Retinal pigment epithelial cell (primary cell): ENCODE results near the gene BLOC1S2.

ENCODE experiments used
- DNase-seq: peaks from one replicate; pipeline ENCODE4 v3.0.0-alpha.2; 2010; ENCODE audit warnings: low read depth
- H3K4me3 ChIP-seq: 2 replicates; pipeline ENCODE4 v1.5.1; 2011; ENCODE audit warnings: mild to moderate bottlenecking, low read length, control low read depth, moderate library complexity
- TF ChIP-seq, protein P1 (sequence below): conservative IDR thresholded peaks from 2 replicates; pipeline ENCODE4 v1.5.1; 2011; ENCODE audit warnings: low read depth, low read length, control low read depth, inconsistent platforms

BLOC1S2 gene

DNA sequence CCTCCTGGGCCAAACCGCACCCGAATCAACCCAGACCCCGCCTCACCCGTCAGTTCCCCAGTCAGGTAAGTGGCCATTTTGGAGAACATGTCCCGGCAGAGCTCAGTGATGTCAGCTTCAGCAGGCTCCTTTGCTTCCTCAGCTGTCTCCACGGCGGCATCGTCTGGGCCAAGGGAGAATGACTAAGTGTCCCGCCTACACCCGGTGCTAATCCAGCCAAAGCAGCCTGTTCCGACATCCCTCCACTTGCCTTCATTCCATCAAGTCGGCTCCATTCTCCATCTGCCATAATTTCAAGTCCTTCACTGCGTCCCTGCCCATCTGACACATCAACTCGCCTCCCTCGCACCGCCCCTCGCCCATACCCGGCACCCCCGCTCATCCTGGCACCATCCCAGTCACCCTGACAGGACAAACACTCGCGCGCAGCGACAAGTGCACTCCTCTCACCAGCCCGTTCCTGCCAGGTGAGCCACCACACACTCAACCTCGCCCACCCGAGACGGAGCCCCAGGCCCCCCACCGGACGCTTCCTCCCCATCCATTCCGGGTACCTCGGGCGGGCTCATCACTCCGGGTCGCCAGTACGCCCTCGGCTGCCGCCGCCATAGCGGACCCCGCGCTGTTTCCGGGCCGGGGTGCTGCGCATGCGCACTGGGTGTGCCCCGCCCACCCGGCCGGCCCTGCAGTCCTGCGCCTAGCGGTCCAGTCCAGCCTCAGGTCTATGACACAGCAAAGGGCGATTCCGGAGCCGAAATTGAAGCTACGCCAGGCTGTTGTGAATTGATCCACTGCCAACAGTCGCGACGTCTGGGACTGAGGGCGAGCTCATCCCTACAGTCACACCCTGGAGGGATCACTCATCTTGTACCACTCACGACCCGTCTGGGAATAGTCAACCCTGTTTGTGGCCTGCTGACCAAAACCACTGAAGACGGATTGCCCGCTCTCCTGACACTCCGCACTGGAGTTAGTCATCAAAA lies at the start of gene BLOC1S2:
Gene BLOC1S2 (minus strand): TSS at position 630 of the 983 bp plus-strand sequence. CDS start 21 bp downstream, at position 609.
- TF ChIP-seq, protein P1, sequence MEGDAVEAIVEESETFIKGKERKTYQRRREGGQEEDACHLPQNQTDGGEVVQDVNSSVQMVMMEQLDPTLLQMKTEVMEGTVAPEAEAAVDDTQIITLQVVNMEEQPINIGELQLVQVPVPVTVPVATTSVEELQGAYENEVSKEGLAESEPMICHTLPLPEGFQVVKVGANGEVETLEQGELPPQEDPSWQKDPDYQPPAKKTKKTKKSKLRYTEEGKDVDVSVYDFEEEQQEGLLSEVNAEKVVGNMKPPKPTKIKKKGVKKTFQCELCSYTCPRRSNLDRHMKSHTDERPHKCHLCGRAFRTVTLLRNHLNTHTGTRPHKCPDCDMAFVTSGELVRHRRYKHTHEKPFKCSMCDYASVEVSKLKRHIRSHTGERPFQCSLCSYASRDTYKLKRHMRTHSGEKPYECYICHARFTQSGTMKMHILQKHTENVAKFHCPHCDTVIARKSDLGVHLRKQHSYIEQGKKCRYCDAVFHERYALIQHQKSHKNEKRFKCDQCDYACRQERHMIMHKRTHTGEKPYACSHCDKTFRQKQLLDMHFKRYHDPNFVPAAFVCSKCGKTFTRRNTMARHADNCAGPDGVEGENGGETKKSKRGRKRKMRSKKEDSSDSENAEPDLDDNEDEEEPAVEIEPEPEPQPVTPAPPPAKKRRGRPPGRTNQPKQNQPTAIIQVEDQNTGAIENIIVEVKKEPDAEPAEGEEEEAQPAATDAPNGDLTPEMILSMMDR = no peak
- peak within 1 kb of the TSS; percentile 78 for H3K4me3 ChIP-seq
- DNase-seq = peak; percentile 58

DNA sequence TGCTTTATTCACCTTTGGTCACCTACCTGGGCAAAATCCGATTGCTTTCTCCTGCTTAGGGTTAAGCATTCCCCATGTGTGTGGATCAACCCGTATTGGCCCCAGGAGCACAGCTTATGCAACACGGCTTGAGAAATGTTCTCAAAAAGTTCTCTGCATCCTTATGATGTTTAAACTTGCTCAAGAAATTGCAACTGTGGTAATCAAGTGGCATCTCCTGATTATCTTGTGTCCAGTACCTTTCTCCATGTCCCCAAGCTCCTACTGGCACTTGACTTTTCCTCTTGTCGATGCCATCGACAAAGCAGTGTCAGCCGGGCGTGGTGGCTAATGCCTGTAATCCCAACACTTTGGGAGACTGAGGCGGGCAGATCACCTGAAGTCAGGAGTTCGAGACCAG lies 48.3 kb upstream of the BLOC1S2 start:
- H3K4me3 ChIP-seq = no peak overlapping the region
- TF ChIP-seq, protein P1 = no peak
- DNase-seq = no peak

DNA sequence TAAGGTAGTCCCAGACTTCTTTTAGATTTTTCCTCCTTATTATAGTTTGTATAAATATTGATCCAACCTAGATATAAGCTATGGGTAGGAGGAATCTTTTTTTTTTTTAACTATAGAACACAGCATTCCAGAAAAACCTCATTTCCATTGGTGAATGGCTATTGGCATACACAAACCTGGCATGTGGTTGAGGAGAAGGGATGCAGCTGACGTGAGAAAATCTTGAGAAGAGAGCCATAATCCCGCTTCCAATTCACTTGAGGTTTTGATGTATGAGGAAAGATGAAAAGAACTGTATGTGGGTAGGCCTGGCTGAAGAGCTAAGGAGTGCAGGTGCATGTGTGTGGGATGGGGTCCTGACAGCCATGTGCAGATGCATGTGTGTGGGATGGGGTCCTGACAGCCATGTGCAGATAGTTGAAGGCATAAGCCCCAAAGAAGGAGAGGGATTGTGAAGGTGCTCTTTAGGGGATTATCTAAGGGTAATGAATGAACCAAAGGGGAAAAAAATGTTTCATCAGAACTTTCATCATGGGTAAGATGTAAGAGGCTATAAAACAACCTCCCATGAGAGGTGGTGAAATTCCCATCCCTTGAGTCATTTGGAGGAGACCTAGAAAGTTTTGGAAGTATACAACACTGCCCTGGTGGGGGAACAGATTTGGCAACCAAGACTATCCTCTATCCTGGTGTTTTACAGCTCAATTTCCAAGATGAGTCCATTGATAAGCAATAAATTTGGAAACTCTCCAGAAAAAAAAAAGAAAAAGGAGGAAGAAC lies 47.4 kb upstream of the BLOC1S2 start:
- no peak for DNase-seq
- TF ChIP-seq, protein P1 = no peak
- no peak overlapping the region for H3K4me3 ChIP-seq

- no peak for DNase-seq
- no peak overlapping the region for H3K4me3 ChIP-seq
- TF ChIP-seq, protein P1 = no peak
Measured at GRCh38 chr10:100333106-100333505, 46.6 kb upstream of the BLOC1S2 start.

DNA sequence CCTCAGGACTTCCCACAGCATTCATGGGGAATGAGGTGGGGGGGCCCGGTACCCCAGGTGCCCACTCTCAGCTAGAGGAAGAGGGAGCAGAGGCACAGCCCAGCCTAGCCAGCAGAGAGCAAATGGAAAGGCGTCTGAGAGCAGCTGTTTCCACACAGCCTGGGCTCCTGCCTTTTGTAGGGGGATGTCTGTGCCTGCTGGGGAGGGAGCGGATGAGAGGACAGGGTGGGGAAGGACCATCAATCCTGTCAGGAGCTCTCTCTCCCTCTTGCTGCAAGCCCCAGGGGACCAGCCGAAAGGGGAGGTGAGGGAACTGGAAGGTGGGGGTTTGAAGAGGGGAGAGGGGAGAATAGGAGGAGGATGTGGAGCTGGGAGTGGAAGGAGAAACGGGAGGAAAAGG lies 43.6 kb upstream of the BLOC1S2 start, which contains the start of gene PKD2L1:
Gene PKD2L1 (minus strand): TSS at position 150 of the 400 bp plus-strand sequence. CDS start 125 bp downstream, at position 25.
- no peak for DNase-seq
- no peak within 1 kb of the TSS for H3K4me3 ChIP-seq
- TF ChIP-seq, protein P1 = no peak

- DNase-seq = no peak
- no peak overlapping the region for H3K4me3 ChIP-seq
- TF ChIP-seq, protein P1 = no peak
Measured at GRCh38 chr10:100328198-100328597, 41.7 kb upstream of the BLOC1S2 start.
